HepG2 (cell line): Measurements from ENCODE around the gene KIF3C. TPM values are rescaled to one million over a fixed set of nuclear protein-coding genes. Genes with fewer than 3 reads are reported as not detected.
A peak's percentile ranks its signal among the peaks of the same experiment; 100 is the strongest.

Experiments
- ADNP ChIP-seq: sonication (generic); formaldehyde crosslinking; IDR thresholded peaks from 2 replicates; pipeline ENCODE4 v1.4.0; 2020; ENCODE audit warnings: missing genetic modification reagents
- ARID2 ChIP-seq: sonication (generic); formaldehyde crosslinking; IDR thresholded peaks from 2 replicates; pipeline ENCODE4 v1.8.1; 2022; ENCODE audit warnings: mild to moderate bottlenecking, missing genetic modification reagents, borderline replicate concordance
- ATF1 ChIP-seq: IDR thresholded peaks from 2 replicates; pipeline ENCODE4 v1.6.1; 2016; ENCODE audit warnings: mild to moderate bottlenecking, control low read depth
- ATRX ChIP-seq: sonication (generic); formaldehyde crosslinking; IDR thresholded peaks from 2 replicates; pipeline ENCODE4 v1.4.0; 2020; ENCODE audit warnings: missing genetic modification reagents, borderline replicate concordance
- CCDC6 ChIP-seq: sonication (generic); formaldehyde crosslinking; IDR thresholded peaks from 2 replicates; pipeline ENCODE4 v1.8.1; 2022; ENCODE audit warnings: mild to moderate bottlenecking, missing genetic modification reagents, moderate library complexity
- E2F5 ChIP-seq: sonication (generic); formaldehyde crosslinking; conservative IDR thresholded peaks from 2 replicates; pipeline ENCODE4 v1.4.0; 2020; ENCODE audit warnings: missing genetic modification reagents
- FOXM1 ChIP-seq: sonication (generic); formaldehyde crosslinking; IDR thresholded peaks from 2 replicates; pipeline ENCODE4 v1.5.0; 2020; ENCODE audit warnings: missing genetic modification reagents
- KAT7 ChIP-seq: IDR thresholded peaks from 2 replicates; pipeline ENCODE4 v1.6.1; 2018; ENCODE audit warnings: borderline replicate concordance, missing compliant biosample characterization
- MBD4 ChIP-seq: IDR thresholded peaks from 2 replicates; pipeline ENCODE4 v1.6.1; 2012; ENCODE audit warnings: low read length, inconsistent platforms, borderline replicate concordance
- MIER2 ChIP-seq: IDR thresholded peaks from 2 replicates; pipeline ENCODE4 v1.6.1; 2016; ENCODE audit warnings: missing biosample characterization, missing genetic modification reagents
- MTA3 ChIP-seq: sonication (generic); formaldehyde crosslinking; IDR thresholded peaks from 2 replicates; pipeline ENCODE4 v1.4.0; 2020; ENCODE audit warnings: missing genetic modification reagents
- NFE2L2 ChIP-seq: fragments of 150-350 bp; IDR thresholded peaks from 2 replicates; pipeline ENCODE4 v1.6.1; 2014; ENCODE audit warnings: low read length
- ZFP62 ChIP-seq: sonication (generic); formaldehyde crosslinking; IDR thresholded peaks from 2 replicates; pipeline ENCODE4 v1.4.0; 2020; ENCODE audit warnings: missing genetic modification reagents
- ZNF101 ChIP-seq: sonication (generic); formaldehyde crosslinking; IDR thresholded peaks from 2 replicates; pipeline ENCODE4 v1.4.0; 2020; ENCODE audit warnings: mild to moderate bottlenecking, low read depth, missing genetic modification reagents, borderline replicate concordance
- ZNF12 ChIP-seq: sonication (generic); formaldehyde crosslinking; IDR thresholded peaks from 2 replicates; pipeline ENCODE4 v1.5.0; 2020; ENCODE audit warnings: missing genetic modification reagents
- ZNF224 ChIP-seq: sonication (generic); formaldehyde crosslinking; IDR thresholded peaks from 2 replicates; pipeline ENCODE4 v1.5.0; 2020; ENCODE audit warnings: mild to moderate bottlenecking, missing genetic modification reagents
- ZNF232 ChIP-seq: sonication (generic); formaldehyde crosslinking; IDR thresholded peaks from 2 replicates; pipeline ENCODE4 v1.4.0; 2020; ENCODE audit warnings: missing genetic modification reagents, borderline replicate concordance
- ZNF234 ChIP-seq: sonication (generic); formaldehyde crosslinking; conservative IDR thresholded peaks from 2 replicates; pipeline ENCODE4 v1.5.1; 2020; ENCODE audit warnings: mild to moderate bottlenecking, missing genetic modification reagents
- ZNF296 ChIP-seq: sonication (generic); formaldehyde crosslinking; conservative IDR thresholded peaks from 2 replicates; pipeline ENCODE4 v1.5.0; 2020; ENCODE audit warnings: mild to moderate bottlenecking, missing genetic modification reagents
- ZNF44 ChIP-seq: sonication (generic); formaldehyde crosslinking; IDR thresholded peaks from 2 replicates; pipeline ENCODE4 v1.5.1; 2020; ENCODE audit warnings: mild to moderate bottlenecking, missing genetic modification reagents
- ZNF670 ChIP-seq: sonication (generic); formaldehyde crosslinking; IDR thresholded peaks from 2 replicates; pipeline ENCODE4 v1.8.0; 2022; ENCODE audit warnings: mild to moderate bottlenecking, missing genetic modification reagents, borderline replicate concordance
- ZNF710 ChIP-seq: sonication (generic); formaldehyde crosslinking; IDR thresholded peaks from 2 replicates; pipeline ENCODE4 v1.5.0; 2020; ENCODE audit warnings: mild to moderate bottlenecking, missing genetic modification reagents, borderline replicate concordance
- ZNF772 ChIP-seq: sonication (generic); formaldehyde crosslinking; IDR thresholded peaks from 2 replicates; pipeline ENCODE4 v1.5.0; 2020; ENCODE audit warnings: mild to moderate bottlenecking, missing genetic modification reagents
- ZXDC ChIP-seq: sonication (generic); formaldehyde crosslinking; IDR thresholded peaks from 2 replicates; pipeline ENCODE4 v1.5.0; 2020; ENCODE audit warnings: mild to moderate bottlenecking, missing genetic modification reagents
- polyA plus RNA-seq, 8 experiments: library from polyadenylated mRNA; depleted of rRNA in 3 of 8; stranded (reverse) in 7 of 8; unstranded in 1 of 8; fragments of >200 nt; fragmentation: Illumina TruSeq in 4 of 8; extraction: Trizol in 4 of 8; gene quantifications; 2 replicates each; pipeline versions ENCODE4 v1.2.1 to v1.2.3, GENCODE V29; 2011 to 2016; ENCODE audit warnings: low read depth in 4 of 8, missing spikeins in 1 of 8, mixed read lengths in 1 of 8; ENCODE audit not compliant: insufficient read depth in 1 of 8
- total RNA-seq, 5 experiments: library from RNA; depleted of rRNA; stranded (reverse); fragments of >200 nt; fragmentation: Illumina TruSeq; extraction: Trizol; gene quantifications; 2 replicates each; pipeline ENCODE4 v1.2.3, GENCODE V29; 2016; ENCODE audit warnings: low read depth in 1 of 5

KIF3C gene
- total and polyA plus RNA-seq, 2 of the 13 experiments (the other 11 are each of a cell fraction or from before 2014, with no cell fraction given): 3.6 to 4.9 TPM

- TF ChIP-seq ZXDC (CRISPR knock-in tag) (no peak), ZNF232 (no peak), ADNP (CRISPR knock-in tag) (no peak), ZNF44 (no peak), ATRX (CRISPR knock-in tag) (no peak), CCDC6 (CRISPR knock-in tag) (no peak), KAT7 (CRISPR knock-in tag) (no peak), FOXM1 (CRISPR knock-in tag) (no peak), ATF1 (CRISPR knock-in tag) (peak; percentile 48; the same call in 1 of the 2 replicates), ARID2 (no peak), ZNF101 (CRISPR knock-in tag) (no peak), ZNF710 (CRISPR knock-in tag) (peak; percentile 49; the same call in 1 of the 2 replicates), MBD4 (no peak), NFE2L2 (no peak), ZNF224 (no peak), MIER2 (CRISPR knock-in tag) (no peak), ZNF772 (CRISPR knock-in tag) (no peak), MTA3 (no peak), ZNF234 (CRISPR knock-in tag) (no peak), E2F5 (CRISPR knock-in tag) (no peak), ZNF296 (CRISPR knock-in tag) (no peak), ZNF670 (CRISPR knock-in tag) (no peak), ZFP62 (CRISPR knock-in tag) (no peak), ZNF12 (0 out of 2 replicates have a peak, but pooled peaks have one; percentile 4)
Measured at GRCh38 chr2:26011990-26012856, 29.9 kb upstream of the KIF3C start (continued).
